ENCODE results near the gene CACNA1C. TPM values are rescaled to one million over a fixed set of nuclear protein-coding genes. Genes with fewer than 3 reads are reported as not detected.

CACNA1C gene
- total RNA-seq, 1 donor from 2014 or later, result 0.14 TPM

GRCh38 chr12:2439332-2440100, 386.7 kb downstream of the CACNA1C start:
- DNase-seq (ENCODE audit: low spot score), result no peak
- no peak overlapping the region for H3K4me3 Mint-ChIP-seq (ENCODE audit: low read depth)
- intact Hi-C loops (cut with micrococcal nuclease), result no loop called here
- H3K4me1 Mint-ChIP-seq (ENCODE audit: low read depth), result no peaks in the 10 kb centered on the region
- H3K9me3 Mint-ChIP-seq, result no peaks in the 10 kb centered on the region
- no peaks in the 10 kb centered on the region for H3K36me3 Mint-ChIP-seq (ENCODE audit: low read depth)
- peaks cover 5% of the 10 kb centered on the region for H3K27me3 Mint-ChIP-seq (ENCODE audit: low read depth)
- H3K27ac Mint-ChIP-seq, result no peak overlapping the region

- H3K9me3 Mint-ChIP-seq, result no peaks in the 10 kb centered on the region
- no peak for DNase-seq (ENCODE audit: low spot score)
- H3K27ac Mint-ChIP-seq, result no peak overlapping the region
- no peak overlapping the region for H3K4me3 Mint-ChIP-seq (ENCODE audit: low read depth)
- peaks cover 6% of the 10 kb centered on the region for H3K27me3 Mint-ChIP-seq (ENCODE audit: low read depth)
- H3K36me3 Mint-ChIP-seq (ENCODE audit: low read depth), result no peaks in the 10 kb centered on the region
- intact Hi-C loops (cut with micrococcal nuclease), result no loop called here
- H3K4me1 Mint-ChIP-seq (ENCODE audit: low read depth), result no peaks in the 10 kb centered on the region
These were observed 391.0 kb downstream of the CACNA1C start for GRCh38 chr12:2443776-2444175.

GRCh38 chr12:2445968-2446367, 393.2 kb downstream of the CACNA1C start:
- H3K9me3 Mint-ChIP-seq, result no peaks in the 10 kb centered on the region
- no peak for DNase-seq (ENCODE audit: low spot score)
- peaks cover 6% of the 10 kb centered on the region for H3K27me3 Mint-ChIP-seq (ENCODE audit: low read depth)
- no peaks in the 10 kb centered on the region for H3K36me3 Mint-ChIP-seq (ENCODE audit: low read depth)
- no peak overlapping the region for H3K4me3 Mint-ChIP-seq (ENCODE audit: low read depth)
- H3K27ac Mint-ChIP-seq, result no peak overlapping the region
- intact Hi-C loops (cut with micrococcal nuclease), result no loop called here
- H3K4me1 Mint-ChIP-seq (ENCODE audit: low read depth), result peaks cover 4% of the 10 kb centered on the region

- Mint-ChIP-seq H3K27me3 (ENCODE audit: low read depth) (peaks cover 4% of the 10 kb centered on the region), H3K9me3 (no peaks in the 10 kb centered on the region), H3K27ac (no peak overlapping the region), H3K4me1 (ENCODE audit: low read depth) (peaks cover 4% of the 10 kb centered on the region), H3K4me3 (ENCODE audit: low read depth) (no peak overlapping the region), H3K36me3 (ENCODE audit: low read depth) (no peaks in the 10 kb centered on the region)
- intact Hi-C loops (cut with micrococcal nuclease), result no loop called here
- no peak for DNase-seq (ENCODE audit: low spot score)
These were observed 395.1 kb downstream of the CACNA1C start for GRCh38 chr12:2447861-2448260.

GRCh38 chr12:2449586-2449985, 396.8 kb downstream of the CACNA1C start:
- Mint-ChIP-seq H3K27me3 (ENCODE audit: low read depth) (peaks cover 2% of the 10 kb centered on the region), H3K4me3 (ENCODE audit: low read depth) (no peak overlapping the region), H3K4me1 (ENCODE audit: low read depth) (peaks cover 4% of the 10 kb centered on the region), H3K36me3 (ENCODE audit: low read depth) (no peaks in the 10 kb centered on the region), H3K9me3 (no peaks in the 10 kb centered on the region), H3K27ac (no peak overlapping the region)
- DNase-seq (ENCODE audit: low spot score), result no peak
- intact Hi-C loops (cut with micrococcal nuclease), result no loop called here

- intact Hi-C loops (cut with micrococcal nuclease), result no loop called here
- Mint-ChIP-seq H3K27ac (no peak overlapping the region), H3K27me3 (ENCODE audit: low read depth) (no peaks in the 10 kb centered on the region), H3K4me3 (ENCODE audit: low read depth) (no peak overlapping the region), H3K9me3 (no peaks in the 10 kb centered on the region), H3K4me1 (ENCODE audit: low read depth) (peaks cover 4% of the 10 kb centered on the region), H3K36me3 (ENCODE audit: low read depth) (no peaks in the 10 kb centered on the region)
- no peak for DNase-seq (ENCODE audit: low spot score)
These were observed 397.8 kb downstream of the CACNA1C start for GRCh38 chr12:2450553-2450952.

- Mint-ChIP-seq H3K27ac (no peak overlapping the region), H3K36me3 (ENCODE audit: low read depth) (no peaks in the 10 kb centered on the region), H3K27me3 (ENCODE audit: low read depth) (no peaks in the 10 kb centered on the region), H3K4me1 (ENCODE audit: low read depth) (peaks cover 4% of the 10 kb centered on the region), H3K9me3 (no peaks in the 10 kb centered on the region), H3K4me3 (ENCODE audit: low read depth) (no peak overlapping the region)
- intact Hi-C loops (cut with micrococcal nuclease), result no loop called here
- DNase-seq (ENCODE audit: low spot score), result no peak
These were observed 398.2 kb downstream of the CACNA1C start for GRCh38 chr12:2451025-2451424.

GRCh38 chr12:2451497-2451896, 398.7 kb downstream of the CACNA1C start:
- Mint-ChIP-seq H3K27me3 (ENCODE audit: low read depth) (no peaks in the 10 kb centered on the region), H3K4me1 (ENCODE audit: low read depth) (peaks cover 4% of the 10 kb centered on the region), H3K9me3 (no peaks in the 10 kb centered on the region), H3K36me3 (ENCODE audit: low read depth) (no peaks in the 10 kb centered on the region), H3K4me3 (ENCODE audit: low read depth) (no peak overlapping the region), H3K27ac (no peak overlapping the region)
- DNase-seq (ENCODE audit: low spot score), result no peak
- intact Hi-C loops (cut with micrococcal nuclease), result no loop called here

GRCh38 chr12:2453076-2453760, 400.4 kb downstream of the CACNA1C start:
- Mint-ChIP-seq H3K9me3 (no peaks in the 10 kb centered on the region), H3K4me3 (ENCODE audit: low read depth) (no peak overlapping the region)

GRCh38 chr12:2453761-2454090, 400.9 kb downstream of the CACNA1C start:
- H3K27ac Mint-ChIP-seq, result no peak overlapping the region
- intact Hi-C loops (cut with micrococcal nuclease), result no loop called here
- no peaks in the 10 kb centered on the region for H3K9me3 Mint-ChIP-seq

More at GRCh38 chr12:2453076-2453760, 400.4 kb downstream of the CACNA1C start:
- Mint-ChIP-seq H3K27me3 (ENCODE audit: low read depth) (no peaks in the 10 kb centered on the region), H3K27ac (no peak overlapping the region), H3K36me3 (ENCODE audit: low read depth) (no peaks in the 10 kb centered on the region), H3K4me1 (ENCODE audit: low read depth) (peaks cover 4% of the 10 kb centered on the region)
- intact Hi-C loops (cut with micrococcal nuclease), result no loop called here
- DNase-seq (ENCODE audit: low spot score), result no peak

GRCh38 chr12:2454601-2455177, 401.9 kb downstream of the CACNA1C start:
- H3K27ac Mint-ChIP-seq, result no peak overlapping the region
- intact Hi-C loops (cut with micrococcal nuclease), result no loop called here
- no peaks in the 10 kb centered on the region for H3K27me3 Mint-ChIP-seq (ENCODE audit: low read depth)
- no peak for DNase-seq (ENCODE audit: low spot score)
- H3K4me1 Mint-ChIP-seq (ENCODE audit: low read depth), result peaks cover under 1% of the 10 kb centered on the region
- no peak overlapping the region for H3K4me3 Mint-ChIP-seq (ENCODE audit: low read depth)
- H3K9me3 Mint-ChIP-seq, result no peaks in the 10 kb centered on the region
- H3K36me3 Mint-ChIP-seq (ENCODE audit: low read depth), result no peaks in the 10 kb centered on the region

More at GRCh38 chr12:2453761-2454090, 400.9 kb downstream of the CACNA1C start:
- Mint-ChIP-seq H3K4me1 (ENCODE audit: low read depth) (peaks cover 4% of the 10 kb centered on the region), H3K36me3 (ENCODE audit: low read depth) (no peaks in the 10 kb centered on the region), H3K27me3 (ENCODE audit: low read depth) (no peaks in the 10 kb centered on the region), H3K4me3 (ENCODE audit: low read depth) (no peak overlapping the region)
- DNase-seq (ENCODE audit: low spot score), result no peak

GRCh38 chr12:2455410-2455809, 402.6 kb downstream of the CACNA1C start:
- no peaks in the 10 kb centered on the region for H3K36me3 Mint-ChIP-seq (ENCODE audit: low read depth)
- H3K4me3 Mint-ChIP-seq (ENCODE audit: low read depth), result no peak overlapping the region
- H3K9me3 Mint-ChIP-seq, result no peaks in the 10 kb centered on the region
- no peak overlapping the region for H3K27ac Mint-ChIP-seq
- H3K4me1 Mint-ChIP-seq (ENCODE audit: low read depth), result peaks cover 1% of the 10 kb centered on the region
- no peak for DNase-seq (ENCODE audit: low spot score)
- no peaks in the 10 kb centered on the region for H3K27me3 Mint-ChIP-seq (ENCODE audit: low read depth)
- intact Hi-C loops (cut with micrococcal nuclease), result no loop called here

- H3K27ac Mint-ChIP-seq, result no peak overlapping the region
- DNase-seq (ENCODE audit: low spot score), result no peak
- intact Hi-C loops (cut with micrococcal nuclease), result no loop called here
- H3K27me3 Mint-ChIP-seq (ENCODE audit: low read depth), result no peaks in the 10 kb centered on the region
- H3K4me3 Mint-ChIP-seq (ENCODE audit: low read depth), result no peak overlapping the region
- peaks cover 1% of the 10 kb centered on the region for H3K4me1 Mint-ChIP-seq (ENCODE audit: low read depth)
- no peaks in the 10 kb centered on the region for H3K36me3 Mint-ChIP-seq (ENCODE audit: low read depth)
- no peaks in the 10 kb centered on the region for H3K9me3 Mint-ChIP-seq
These were observed 403.5 kb downstream of the CACNA1C start for GRCh38 chr12:2456122-2456812.
